GM12878 (cell line): Measurements from ENCODE around the gene FOXD1. TPM values are rescaled to one million over a fixed set of nuclear protein-coding genes. Genes with fewer than 3 reads are reported as not detected.

Experiments used
- ATAC-seq: fragments of 200-7000 bp; cut with Tn5 transposase; 3 replicates; pipeline ENCODE4 v1.9.1; 2020; ENCODE audit warnings: mild to moderate bottlenecking, moderate library complexity
- BruUV-seq: library from RNA; stranded (reverse); fragments of 400-500 nt; replicated peaks from 2 replicates; lab custom pipeline; 2021; lab: Mats Ljungman, UMichigan
- CTCF ChIA-PET: fragments of 300-600 bp; sonication (Branson Sonifier 250); formaldehyde crosslinking; extraction: SDS; loops from one replicate; lab custom pipeline; 2021; ENCODE audit warnings: inconsistent platforms; lab: Yijun Ruan, JAX
- POLR2A ChIA-PET: fragments of 350-600 bp; formaldehyde crosslinking; extraction: SDS; loops from one replicate; lab custom pipeline; 2021; ENCODE audit warnings: inconsistent platforms; lab: Charles Lee
- RAD21 ChIA-PET: fragments of 300-600 bp; sonication (Branson Sonifier 250); formaldehyde crosslinking; loops from one replicate; lab custom pipeline; 2023; ENCODE audit warnings: antibody characterized with exemption; ENCODE audit not compliant: unreplicated experiment; lab: Charles Lee
- SMC1A ChIA-PET: fragments of 300-600 bp; sonication (Branson Sonifier 250); formaldehyde crosslinking; loops from one replicate; lab custom pipeline; 2023; ENCODE audit not compliant: unreplicated experiment, uncharacterized antibody; lab: Charles Lee
- DNase-seq: peaks from one replicate; pipeline ENCODE4 v3.0.0-alpha.2; 2011; ENCODE audit warnings: low read depth, low spot score
- FAIRE-seq: peaks from 3 replicates; lab custom pipeline; 2011; peaks lifted over from hg19 to GRCh38; lab: Jason Lieb, UNC
- H2AFZ ChIP-seq: 2 replicates; pipeline ENCODE4 v1.6.0; 2011; ENCODE audit warnings: low read depth, low read length, control low read depth; ENCODE audit not compliant: control insufficient read depth
- H3K27ac ChIP-seq: 2 replicates; pipeline ENCODE4 v1.5.1; 2011; ENCODE audit warnings: control low read depth; ENCODE audit not compliant: control insufficient read depth, insufficient read depth
- H3K27me3 ChIP-seq, 2 experiments: replicated peaks in 1 of 2; 2 replicates each; pipeline versions ENCODE4 v1.6.0 to v1.6.1; 2011; ENCODE audit warnings: low read length in 1 of 2; ENCODE audit not compliant: control insufficient read depth in 2 of 2, insufficient read depth in 2 of 2
- H3K36me3 ChIP-seq, 2 experiments: 2 replicates each; pipeline ENCODE4 v1.5.1; 2011; ENCODE audit warnings: low read length in 1 of 2; ENCODE audit not compliant: control insufficient read depth in 2 of 2, insufficient read depth in 2 of 2
- H3K4me1 ChIP-seq: 2 replicates; pipeline ENCODE4 v1.6.1; 2011; ENCODE audit warnings: mild to moderate bottlenecking, low read length, moderate library complexity, mixed read lengths; ENCODE audit not compliant: control insufficient read depth, insufficient read depth
- H3K4me2 ChIP-seq: 2 replicates; pipeline ENCODE4 v1.6.0; 2011; ENCODE audit warnings: control low read depth; ENCODE audit not compliant: control insufficient read depth, insufficient read depth
- H3K4me3 ChIP-seq: fragments of 200-600 bp; sonication (generic); 2 replicates; pipeline ENCODE4 v1.5.1; 2016
- H3K79me2 ChIP-seq: 2 replicates; pipeline ENCODE4 v1.6.0; 2011; ENCODE audit warnings: low read length; ENCODE audit not compliant: control insufficient read depth, insufficient read depth
- H3K9ac ChIP-seq: 2 replicates; pipeline ENCODE4 v1.8.0; 2011; ENCODE audit warnings: low read length, control low read depth, mixed read lengths; ENCODE audit not compliant: control insufficient read depth, insufficient read depth
- H3K9me3 ChIP-seq: replicated peaks from 3 replicates; pipeline ENCODE4 v1.5.1; 2011; ENCODE audit warnings: mild to moderate bottlenecking, low read length; ENCODE audit not compliant: control insufficient read depth, insufficient read depth
- H4K20me1 ChIP-seq: 2 replicates; pipeline ENCODE4 v1.6.0; 2011; ENCODE audit not compliant: control insufficient read depth, insufficient read depth
- BHLHE40 ChIP-seq, 2 experiments: fragments of 450-650 bp in 1 of 2; IDR thresholded peaks; 2 replicates each; pipeline ENCODE4 v1.6.1; 2011 to 2017; ENCODE audit warnings: low read depth in 2 of 2, borderline replicate concordance in 1 of 2, improper control_type of control experiment in 1 of 2, low read length in 1 of 2, mild to moderate bottlenecking in 1 of 2
- CREB1 ChIP-seq: IDR thresholded peaks from 2 replicates; pipeline ENCODE4 v1.6.1; 2012; ENCODE audit warnings: low read depth, mild to moderate bottlenecking, inconsistent platforms
- CTCF ChIP-seq, 3 experiments: IDR thresholded peaks in 2 of 3; conservative IDR thresholded peaks in 1 of 3; 2 replicates each; pipeline ENCODE4 v1.5.1; 2011; ENCODE audit warnings: low read depth in 3 of 3, low read length in 3 of 3, mild to moderate bottlenecking in 3 of 3, control low read depth in 2 of 3, moderate library complexity in 2 of 3, inconsistent platforms in 1 of 3, mixed read lengths in 1 of 3; ENCODE audit not compliant: control insufficient read depth in 2 of 3, insufficient read depth in 1 of 3; ENCODE audit errors: extremely low read depth in 1 of 3
- ESRRA ChIP-seq: IDR thresholded peaks from 2 replicates; pipeline ENCODE4 v1.6.1; 2012; ENCODE audit warnings: mild to moderate bottlenecking, low read length, improper control_type of control experiment
- HCFC1 ChIP-seq: fragments of 150-350 bp; IDR thresholded peaks from 2 replicates; pipeline ENCODE4 v1.6.1; 2014; ENCODE audit warnings: low read length
- IKZF2 ChIP-seq, 2 experiments: fragments of 450-650 bp; IDR thresholded peaks; 2 replicates each; pipeline ENCODE4 v1.6.1; 2017; ENCODE audit warnings: mild to moderate bottlenecking in 2 of 2, moderate library complexity in 2 of 2
- MYC ChIP-seq: IDR thresholded peaks from 2 replicates; pipeline ENCODE4 v1.6.1; 2011; ENCODE audit warnings: mild to moderate bottlenecking, low read length, moderate library complexity, inconsistent platforms; ENCODE audit not compliant: insufficient read depth, insufficient replicate concordance, insufficient read length, severe bottlenecking
- NBN ChIP-seq: fragments of 450-650 bp; IDR thresholded peaks from 2 replicates; pipeline ENCODE4 v1.6.1; 2016
- NFIC ChIP-seq: IDR thresholded peaks from 2 replicates; pipeline ENCODE4 v1.6.1; 2012; ENCODE audit warnings: low read depth, mild to moderate bottlenecking, inconsistent platforms, low read length, moderate library complexity
- NR2C2 ChIP-seq: IDR thresholded peaks from 2 replicates; pipeline ENCODE4 v1.6.1; 2011; ENCODE audit warnings: borderline replicate concordance, low read depth; ENCODE audit not compliant: control insufficient read depth, insufficient read length
- RAD51 ChIP-seq: fragments of 450-650 bp; IDR thresholded peaks from 2 replicates; pipeline ENCODE4 v1.6.1; 2016; ENCODE audit warnings: moderate library complexity, mild to moderate bottlenecking, inconsistent platforms
- RB1 ChIP-seq: fragments of 450-650 bp; formaldehyde crosslinking; IDR thresholded peaks from 2 replicates; pipeline ENCODE4 v1.6.1; 2017; ENCODE audit warnings: mild to moderate bottlenecking, borderline replicate concordance
- SIX5 ChIP-seq: IDR thresholded peaks from 2 replicates; pipeline ENCODE4 v1.6.1; 2011; ENCODE audit warnings: mild to moderate bottlenecking, low read depth, low read length, moderate library complexity; ENCODE audit not compliant: severe bottlenecking
- TCF3 ChIP-seq: IDR thresholded peaks from 2 replicates; pipeline ENCODE4 v1.6.1; 2012; ENCODE audit warnings: low read depth, mild to moderate bottlenecking, low read length, borderline replicate concordance; ENCODE audit not compliant: insufficient read depth
- USF2 ChIP-seq: IDR thresholded peaks from 2 replicates; pipeline ENCODE4 v1.6.1; 2011; ENCODE audit warnings: low read depth, low read length, improper control_type of control experiment, borderline replicate concordance
- YY1 ChIP-seq: IDR thresholded peaks from 2 replicates; pipeline ENCODE4 v1.6.1; 2011; ENCODE audit warnings: low read depth, mild to moderate bottlenecking, low read length
- WGBS: methylation state at CpG from one replicate; pipeline ENCODE4 v1.1.6; 2016; ENCODE audit warnings: low lambda C conversion rate; ENCODE audit not compliant: insufficient replicate concordance, insufficient coverage; ENCODE audit errors: missing lambda C conversion rate; 5-methylcytosine and 5-hydroxymethylcytosine counted together
- in situ Hi-C: fragments of 300-500 bp; cut with MboI; formaldehyde crosslinking; loops from 9 replicates; pipeline ENCODE4 v1.14.3; 2018; ENCODE audit warnings: mixed read lengths
- intact Hi-C: fragments of 100-400 bp; cut with micrococcal nuclease; formaldehyde crosslinking; loops from one replicate; pipeline ENCODE4 v1.14.2; 2022; ENCODE audit not compliant: unreplicated experiment
- polyA plus RNA-seq, 11 experiments: library from polyadenylated mRNA; depleted of rRNA in 4 of 11; unstranded in 6 of 11; stranded (reverse) in 5 of 11; fragments of >200 nt; fragmentation: Nextera tagmentation in 4 of 11; fragmentation: Illumina TruSeq in 1 of 11; extraction: Ambion mirVana in 4 of 11; extraction: Trizol in 1 of 11; gene quantifications; 1 replicate in 1 of 11; 2 replicates in 10 of 11; pipeline versions ENCODE4 v1.2.1 to v1.2.3, GENCODE V29; 2011 to 2016; ENCODE audit warnings: inconsistent platforms in 2 of 11, missing spikeins in 2 of 11, low read depth in 1 of 11
- total RNA-seq, 4 experiments: library from RNA; depleted of rRNA in 3 of 4; stranded (reverse); fragments of >200 nt in 3 of 4; fragmentation: Illumina TruSeq in 1 of 4; extraction: Trizol in 1 of 4; gene quantifications; 2 replicates each; pipeline versions ENCODE4 v1.2.1 to v1.2.3, GENCODE V29; 2013 to 2021
- TF ChIP-seq, protein P1 (sequence below): fragments of 450-650 bp; IDR thresholded peaks from 2 replicates; pipeline ENCODE4 v1.6.1; 2017; ENCODE audit warnings: antibody characterized with exemption, mild to moderate bottlenecking, moderate library complexity

Gene FOXD1
- total and polyA plus RNA-seq, 10 of the 15 experiments (the other 5 are each of a cell fraction or from before 2014, with no cell fraction given), result not detected

DNA sequence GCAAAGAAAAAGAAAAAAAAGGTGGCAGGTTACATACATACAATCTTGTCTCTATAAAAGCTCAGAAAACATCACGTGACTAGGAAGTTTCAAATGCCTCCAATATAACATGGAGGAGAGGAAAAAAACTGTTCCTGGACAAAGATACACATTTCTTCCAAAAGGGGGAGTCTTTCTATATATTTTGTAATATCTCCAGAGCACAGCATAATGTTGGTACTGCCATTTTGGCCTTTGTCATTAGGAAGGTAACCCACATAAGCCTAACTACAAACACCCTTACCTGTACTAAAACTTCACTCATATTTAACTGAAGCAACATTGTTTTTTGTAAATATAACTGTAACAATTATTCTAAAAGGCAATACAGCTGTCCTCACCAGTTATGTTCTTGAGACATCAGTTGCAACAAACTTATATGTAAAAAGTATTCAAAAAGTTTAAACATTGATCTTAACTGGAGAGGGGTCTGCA, 48.4 kb upstream of the FOXD1 start:
- ChIA-PET CTCF (interaction anchor here (0.6 to 1.4 kb wide), 11 partner anchors 9 to 396 kb away, joined by 3 to 7 read pairs (median 3); no protein-coding TSS in a partner anchor), SMC1A (interaction anchor here (0.9 to 1.3 kb wide), 2 partner anchors 27 to 68 kb away, joined by 3 read pairs; no protein-coding TSS in a partner anchor), POLR2A (interaction anchor here (0.8 kb wide), 1 partner anchor 68 kb away, joined by 3 read pairs; the partner anchor contains the start of genes ANKRA2 and UTP15), RAD21 (interaction anchor here (1.1 kb wide), 1 partner anchor 39 kb away, joined by 3 read pairs; no protein-coding TSS in a partner anchor)
- Histone ChIP-seq H3K27ac (no peak overlapping the region), H3K9me3 (no peaks in the 10 kb centered on the region), H3K4me3 (peak overlapping the region; percentile 97; the same call in 1 of the 2 replicates), H3K9ac (no peak overlapping the region), H3K27me3 (0 out of 4 replicates have a peak, but pooled peaks cover 0 to 2% of the 10 kb centered on the region in 2 experiments), H3K36me3 (peaks cover 0 to 10% of the 10 kb centered on the region in 2 experiments; a peak in 1 of 4 replicates), H3K4me1 (no peaks in the 10 kb centered on the region), H4K20me1 (no peaks in the 10 kb centered on the region), H3K4me2 (peak overlapping the region; percentile 86), H3K79me2 (peaks cover 44% of the 10 kb centered on the region), H2AFZ (peak overlapping the region; percentile 94)
- WGBS, result 46% methylated on average over 1 of the region's 1 CpG
- TF ChIP-seq NR2C2, result no peak
- no peak for TF ChIP-seq TCF3
- 0 out of 2 replicates have a peak, but pooled peaks have one; percentile 13 for TF ChIP-seq NBN
- TF ChIP-seq CREB1, result no peak
- peak; percentile 32; the same call in 1 of the 2 replicates for TF ChIP-seq USF2
- peak; percentile 56 to 73; a peak in 3 of 4 replicates for TF ChIP-seq BHLHE40 (IDR thresholded peaks at IDR 0.05; ENCODE audit: borderline replicate concordance in 1 of 2, low read depth in 2 of 2, low read length in 1 of 2)
- TF ChIP-seq MYC, result no peak
- TF ChIP-seq YY1, result peak; percentile 41; the same call in 1 of the 2 replicates
- TF ChIP-seq, protein P1, sequence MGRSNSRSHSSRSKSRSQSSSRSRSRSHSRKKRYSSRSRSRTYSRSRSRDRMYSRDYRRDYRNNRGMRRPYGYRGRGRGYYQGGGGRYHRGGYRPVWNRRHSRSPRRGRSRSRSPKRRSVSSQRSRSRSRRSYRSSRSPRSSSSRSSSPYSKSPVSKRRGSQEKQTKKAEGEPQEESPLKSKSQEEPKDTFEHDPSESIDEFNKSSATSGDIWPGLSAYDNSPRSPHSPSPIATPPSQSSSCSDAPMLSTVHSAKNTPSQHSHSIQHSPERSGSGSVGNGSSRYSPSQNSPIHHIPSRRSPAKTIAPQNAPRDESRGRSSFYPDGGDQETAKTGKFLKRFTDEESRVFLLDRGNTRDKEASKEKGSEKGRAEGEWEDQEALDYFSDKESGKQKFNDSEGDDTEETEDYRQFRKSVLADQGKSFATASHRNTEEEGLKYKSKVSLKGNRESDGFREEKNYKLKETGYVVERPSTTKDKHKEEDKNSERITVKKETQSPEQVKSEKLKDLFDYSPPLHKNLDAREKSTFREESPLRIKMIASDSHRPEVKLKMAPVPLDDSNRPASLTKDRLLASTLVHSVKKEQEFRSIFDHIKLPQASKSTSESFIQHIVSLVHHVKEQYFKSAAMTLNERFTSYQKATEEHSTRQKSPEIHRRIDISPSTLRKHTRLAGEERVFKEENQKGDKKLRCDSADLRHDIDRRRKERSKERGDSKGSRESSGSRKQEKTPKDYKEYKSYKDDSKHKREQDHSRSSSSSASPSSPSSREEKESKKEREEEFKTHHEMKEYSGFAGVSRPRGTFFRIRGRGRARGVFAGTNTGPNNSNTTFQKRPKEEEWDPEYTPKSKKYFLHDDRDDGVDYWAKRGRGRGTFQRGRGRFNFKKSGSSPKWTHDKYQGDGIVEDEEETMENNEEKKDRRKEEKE, result no peak
- no peak for TF ChIP-seq NFIC
- TF ChIP-seq HCFC1, result no peak
- TF ChIP-seq SIX5, result no peak
- TF ChIP-seq RB1, result no peak
- TF ChIP-seq CTCF (IDR thresholded peaks at IDR 0.05 in 2 of 3, conservative IDR thresholded peaks at IDR 0.05 in 1 of 3; ENCODE audit: control insufficient read depth in 2 of 3, extremely low read depth in 1 of 3, insufficient read depth in 1 of 3, low read depth in 3 of 3, low read length in 3 of 3), result peak in 1 of 3 experiments; percentile 27; a peak in 1 of 6 replicates
- peak in 1 of 2 experiments; percentile 47; a peak in 1 of 4 replicates for TF ChIP-seq IKZF2 (IDR thresholded peaks at IDR 0.05)
- no peak for TF ChIP-seq ESRRA
- TF ChIP-seq RAD51, result peak; percentile 97
- no TSS peak for BruUV-seq
- peak; percentile 44 for FAIRE-seq
- in situ Hi-C loops (no loop called here), intact Hi-C loops (no loop called here)
- ATAC-seq, result peak; percentile 29; the same call in 2 of the 3 replicates
- no peak for DNase-seq
